GM18858 (cell line): ENCODE data around the gene RGS16.

ENCODE experiments used
- ATAC-seq: cut with Tn5 transposase; IDR thresholded peaks from one replicate; pipeline ENCODE4 v1.9.1; 2021; ENCODE audit not compliant: unreplicated experiment

RGS16 gene

GRCh38 chr1:182630586-182630985, 26.4 kb upstream of the RGS16 start:
- no peak for ATAC-seq

- no peak for ATAC-seq
Measured at GRCh38 chr1:182629499-182630096, 25.4 kb upstream of the RGS16 start.

- no peak for ATAC-seq
Measured at GRCh38 chr1:182629080-182629479, 24.9 kb upstream of the RGS16 start.

GRCh38 chr1:182628657-182629056, 24.5 kb upstream of the RGS16 start:
- no peak for ATAC-seq

- ATAC-seq = no peak
Measured at GRCh38 chr1:182627622-182628021, 23.4 kb upstream of the RGS16 start.

- no peak for ATAC-seq
Measured at GRCh38 chr1:182626527-182626926, 22.3 kb upstream of the RGS16 start.

GRCh38 chr1:182625719-182626504, 21.7 kb upstream of the RGS16 start:
- ATAC-seq = no peak

- ATAC-seq = no peak
Measured at GRCh38 chr1:182625024-182625423, 20.8 kb upstream of the RGS16 start.

- no peak for ATAC-seq
Measured at GRCh38 chr1:182624577-182624976, 20.4 kb upstream of the RGS16 start.

GRCh38 chr1:182622901-182623528, 18.8 kb upstream of the RGS16 start:
- peak; percentile 46 for ATAC-seq

GRCh38 chr1:182621906-182622305, 17.7 kb upstream of the RGS16 start:
- no peak for ATAC-seq

GRCh38 chr1:182620924-182621585, 16.9 kb upstream of the RGS16 start:
- ATAC-seq = no peak

- no peak for ATAC-seq
Measured at GRCh38 chr1:182617734-182618351, 13.7 kb upstream of the RGS16 start.

- ATAC-seq = no peak
Measured at GRCh38 chr1:182617014-182617429, 12.8 kb upstream of the RGS16 start.

- peak; percentile 76 for ATAC-seq
Measured at GRCh38 chr1:182616130-182617013, 12.2 kb upstream of the RGS16 start.

- peak; percentile 10 for ATAC-seq
Measured at GRCh38 chr1:182615468-182616129, 11.4 kb upstream of the RGS16 start.

GRCh38 chr1:182614796-182615454, 10.7 kb upstream of the RGS16 start:
- ATAC-seq = no peak

- ATAC-seq = no peak
Measured at GRCh38 chr1:182611787-182612186, 7.6 kb upstream of the RGS16 start.

- ATAC-seq = no peak
Measured at GRCh38 chr1:182611326-182611725, 7.1 kb upstream of the RGS16 start.
